Common myeloid progenitor, CD34-positive (primary cell): ENCODE data around the gene C3orf52.

ENCODE experiments used
- CTCF ChIA-PET: fragments of 350-600 bp; sonication (Branson Sonifier 250); formaldehyde crosslinking; loops from one replicate; lab custom pipeline; 2021; ENCODE audit warnings: antibody characterized with exemption; lab: Charles Lee
- POLR2A ChIA-PET: fragments of 350-600 bp; sonication (Branson Sonifier 250); formaldehyde crosslinking; loops from one replicate; lab custom pipeline; 2021; ENCODE audit warnings: antibody characterized with exemption; lab: Charles Lee
- DNase-seq, 3 donors: peaks; one replicate each; pipeline versions ENCODE4 v3.0.0 to v3.0.0-alpha.2; 2013
- H3K27ac ChIP-seq, 2 experiments: 1 replicate in 1 of 2; 2 replicates in 1 of 2; pipeline ENCODE4 v1.7.0; 2013; ENCODE audit warnings: inconsistent platforms in 2 of 2, low read length in 2 of 2, mild to moderate bottlenecking in 2 of 2, low read depth in 1 of 2, moderate library complexity in 1 of 2; ENCODE audit not compliant: severe bottlenecking in 2 of 2, insufficient read depth in 1 of 2, poor library complexity in 1 of 2
- H3K27me3 ChIP-seq, 5 experiments: replicated peaks in 2 of 5; 1 replicate in 3 of 5; 2 replicates in 2 of 5; pipeline versions ENCODE4 v1.6.1 to v1.7.0; 2013; ENCODE audit warnings: low read length in 4 of 5, mild to moderate bottlenecking in 2 of 5, moderate library complexity in 2 of 5, inconsistent platforms in 1 of 5; ENCODE audit not compliant: insufficient read depth in 5 of 5, control insufficient read depth in 4 of 5
- H3K36me3 ChIP-seq, 4 experiments: 1 replicate in 2 of 4; 2 replicates in 2 of 4; pipeline versions ENCODE4 v1.6.1 to v1.7.0; 2013; ENCODE audit warnings: low read length in 3 of 4, control low read depth in 1 of 4, mild to moderate bottlenecking in 1 of 4; ENCODE audit not compliant: control insufficient read depth in 4 of 4, insufficient read depth in 4 of 4
- H3K4me1 ChIP-seq, 4 experiments: 1 replicate in 3 of 4; 2 replicates in 1 of 4; pipeline versions ENCODE4 v1.6.1 to v1.7.1; 2013; ENCODE audit warnings: low read length in 3 of 4, mild to moderate bottlenecking in 3 of 4, control low read depth in 1 of 4, inconsistent platforms in 1 of 4, moderate library complexity in 1 of 4; ENCODE audit not compliant: control insufficient read depth in 4 of 4, insufficient read depth in 4 of 4; ENCODE audit errors: control extremely low read depth in 1 of 4
- H3K4me3 ChIP-seq, 7 experiments: 1 replicate in 4 of 7; 2 replicates in 3 of 7; pipeline versions ENCODE4 v1.5.1 to v1.7.0; 2013; ENCODE audit warnings: mild to moderate bottlenecking in 7 of 7, low read length in 6 of 7, moderate library complexity in 6 of 7, inconsistent platforms in 2 of 7, low read depth in 2 of 7, control low read depth in 1 of 7; ENCODE audit not compliant: insufficient read depth in 4 of 7, control insufficient read depth in 1 of 7; ENCODE audit errors: extremely low read depth in 1 of 7
- H3K9me3 ChIP-seq, 5 experiments: 1 replicate in 4 of 5; 2 replicates in 1 of 5; pipeline versions ENCODE4 v1.6.1 to v1.7.1; 2013; ENCODE audit warnings: low read length in 4 of 5, mild to moderate bottlenecking in 2 of 5, inconsistent platforms in 1 of 5, low read depth in 1 of 5, moderate library complexity in 1 of 5; ENCODE audit not compliant: control insufficient read depth in 4 of 5, insufficient read depth in 2 of 5; ENCODE audit errors: control extremely low read depth in 1 of 5
- WGBS: methylation state at CpG from one replicate; pipeline ENCODE4 v1.1.5; 2013; ENCODE audit not compliant: insufficient coverage; 5-methylcytosine and 5-hydroxymethylcytosine counted together

Gene C3orf52

GRCh38 chr3:112126511-112126911 lies 40.3 kb downstream of the C3orf52 start:
- ChIA-PET CTCF (interaction anchor here (1.2 to 1.5 kb wide), 3 partner anchors 9 to 28 kb away, joined by 3 to 4 read pairs (median 3); no protein-coding TSS in a partner anchor), POLR2A (no interaction called here)
- peaks cover 21 to 55% (median 39%) of the 10 kb centered on the region in 4 experiments for H3K4me1 ChIP-seq

GRCh38 chr3:112127522-112128494 lies 41.6 kb downstream of the C3orf52 start:
- 4% methylated on average over 4 of the region's 10 CpGs for WGBS
- Histone ChIP-seq H3K4me3 (peak overlapping the region in 3 of 7 experiments; percentile 5 to 59 (median 37)), H3K27me3 (no peaks in the 10 kb centered on the region), H3K9me3 (no peaks in the 10 kb centered on the region), H3K4me1 (peaks cover 18 to 52% (median 40%) of the 10 kb centered on the region in 4 experiments), H3K36me3 (peaks cover 0 to 8% (median 3%) of the 10 kb centered on the region in 4 experiments), H3K27ac (no peak overlapping the region)
- POLR2A ChIA-PET = interaction anchor here (0.6 kb wide), 1 partner anchor 205 kb away, joined by 3 read pairs; the partner anchor contains the start of gene CD200
- DNase-seq = peak; percentile 25 to 74 (median 62)
- CTCF ChIA-PET = interaction anchor here (0.7 to 2.5 kb wide), 10 partner anchors 8 to 393 kb away, joined by 3 to 10 read pairs (median 5); no protein-coding TSS in a partner anchor

More at GRCh38 chr3:112126511-112126911, 40.3 kb downstream of the C3orf52 start:
- Histone ChIP-seq H3K27me3 (no peaks in the 10 kb centered on the region), H3K9me3 (no peaks in the 10 kb centered on the region), H3K36me3 (peaks cover 0 to 8% (median 3%) of the 10 kb centered on the region in 4 experiments), H3K27ac (peak overlapping the region in 1 of 2 experiments; percentile 68), H3K4me3 (peak overlapping the region in 3 of 7 experiments; percentile 13 to 59 (median 54))
- no peak for DNase-seq
- WGBS = 14% methylated on average over 1 of the region's 1 CpG

- 71% methylated on average over 5 of the region's 7 CpGs for WGBS
- ChIA-PET CTCF (interaction anchor here (0.5 to 2.5 kb wide), 8 partner anchors 8 to 391 kb away, joined by 3 to 10 read pairs (median 6); no protein-coding TSS in a partner anchor), POLR2A (interaction anchor here (0.7 kb wide), 1 partner anchor 397 kb away, joined by 3 read pairs; no protein-coding TSS in a partner anchor)
- peak overlapping the region in 1 of 7 experiments; percentile 29 for H3K4me3 ChIP-seq
- H3K36me3 ChIP-seq = no peaks in the 10 kb centered on the region
- peak; percentile 68 to 95 (median 94) for DNase-seq
- H3K9me3 ChIP-seq = no peaks in the 10 kb centered on the region
- peak overlapping the region; percentile 60 to 67 for H3K27ac ChIP-seq
- no peaks in the 10 kb centered on the region for H3K27me3 ChIP-seq
- peaks cover 18 to 65% (median 51%) of the 10 kb centered on the region in 4 experiments for H3K4me1 ChIP-seq
Measured at GRCh38 chr3:112128843-112129727, 42.9 kb downstream of the C3orf52 start.

- ChIA-PET POLR2A (no interaction called here), CTCF (interaction anchor here (0.5 to 1.8 kb wide), 5 partner anchors 7 to 18 kb away, joined by 3 to 6 read pairs (median 6); no protein-coding TSS in a partner anchor)
- Histone ChIP-seq H3K9me3 (no peaks in the 10 kb centered on the region), H3K27me3 (no peaks in the 10 kb centered on the region), H3K36me3 (no peaks in the 10 kb centered on the region), H3K4me1 (peaks cover 20 to 73% (median 60%) of the 10 kb centered on the region in 4 experiments), H3K27ac (no peak overlapping the region), H3K4me3 (no peak overlapping the region)
- no peak for DNase-seq
- WGBS = 100% methylated on average over 1 of the region's 4 CpGs
Measured at GRCh38 chr3:112129925-112130637, 43.9 kb downstream of the C3orf52 start.

- H3K4me1 ChIP-seq = peaks cover 25 to 78% (median 60%) of the 10 kb centered on the region in 4 experiments
- ChIA-PET CTCF (interaction anchor here (1.4 to 2.7 kb wide), 3 partner anchors 14 to 19 kb away, joined by 4 to 7 read pairs (median 6); no protein-coding TSS in a partner anchor), POLR2A (no interaction called here)
- no peak overlapping the region for H3K4me3 ChIP-seq
- H3K9me3 ChIP-seq = no peaks in the 10 kb centered on the region
- H3K27me3 ChIP-seq = no peaks in the 10 kb centered on the region
- H3K27ac ChIP-seq = no peak overlapping the region
- WGBS = 100% methylated on average over 3 of the region's 3 CpGs
- no peaks in the 10 kb centered on the region for H3K36me3 ChIP-seq
- DNase-seq = no peak
Measured at GRCh38 chr3:112130638-112130993, 44.4 kb downstream of the C3orf52 start.

- ChIA-PET POLR2A (no interaction called here), CTCF (interaction anchor here (1.4 to 2.7 kb wide), 4 partner anchors 14 to 20 kb away, joined by 4 to 7 read pairs (median 6); no protein-coding TSS in a partner anchor)
- Histone ChIP-seq H3K27ac (no peak overlapping the region), H3K4me1 (peaks cover 25 to 80% (median 56%) of the 10 kb centered on the region in 4 experiments), H3K9me3 (no peaks in the 10 kb centered on the region), H3K4me3 (no peak overlapping the region), H3K27me3 (no peaks in the 10 kb centered on the region), H3K36me3 (no peaks in the 10 kb centered on the region)
- DNase-seq = no peak
- WGBS = no CpG with 5 or more reads among the region's 3 CpGs
Measured at GRCh38 chr3:112131111-112131510, 44.9 kb downstream of the C3orf52 start.
